Neural progenitor cell (in vitro differentiated cells): ENCODE results near the gene SDK1. TPM values are rescaled to one million over a fixed set of nuclear protein-coding genes. Genes with fewer than 3 reads are reported as not detected.
A peak's percentile ranks its signal among the peaks of the same experiment; 100 is the strongest.

ENCODE experiments used
- DNase-seq: peaks from one replicate; pipeline ENCODE4 v3.0.0-alpha.2; 2016; ENCODE audit warnings: low spot score
- H2AFZ ChIP-seq: fragments of 200-600 bp; sonication (generic); replicated peaks from 2 replicates; pipeline ENCODE4 v1.6.1; 2016; ENCODE audit warnings: antibody characterized with exemption
- H3F3A ChIP-seq: fragments of 200-600 bp; sonication (generic); 2 replicates; pipeline ENCODE4 v1.6.1; 2016; ENCODE audit warnings: antibody characterized with exemption, low read depth
- H3K27ac ChIP-seq: fragments of 200-600 bp; sonication (generic); 2 replicates; pipeline ENCODE4 v1.5.1; 2016; ENCODE audit warnings: mild to moderate bottlenecking
- H3K27me3 ChIP-seq: fragments of 200-600 bp; sonication (generic); 2 replicates; pipeline ENCODE4 v1.6.1; 2016; ENCODE audit warnings: mild to moderate bottlenecking, moderate library complexity
- H3K36me3 ChIP-seq: fragments of 200-600 bp; sonication (generic); 2 replicates; pipeline ENCODE4 v1.5.1; 2016
- H3K4me1 ChIP-seq: fragments of 200-600 bp; sonication (generic); 2 replicates; pipeline ENCODE4 v1.6.1; 2016; ENCODE audit warnings: mixed run types
- H3K4me2 ChIP-seq: fragments of 200-600 bp; sonication (generic); 2 replicates; pipeline ENCODE4 v1.6.1; 2016
- H3K4me3 ChIP-seq: fragments of 200-600 bp; sonication (generic); 2 replicates; pipeline ENCODE4 v1.5.1; 2016
- H3K79me2 ChIP-seq: fragments of 200-600 bp; sonication (generic); 2 replicates; pipeline ENCODE4 v1.6.1; 2016; ENCODE audit warnings: low read depth
- H3K9ac ChIP-seq: fragments of 200-600 bp; sonication (generic); 2 replicates; pipeline ENCODE4 v1.6.1; 2016
- H3K9me3 ChIP-seq: fragments of 200-600 bp; sonication (generic); 2 replicates; pipeline ENCODE4 v1.5.1; 2016; ENCODE audit warnings: low read depth
- H4K20me1 ChIP-seq: fragments of 200-600 bp; sonication (generic); 2 replicates; pipeline ENCODE4 v1.6.1; 2016; ENCODE audit warnings: low read depth
- H3K27ac Mint-ChIP-seq: 3 replicates; pipeline ENCODE4 v1.8.0; 2021; ENCODE audit warnings: mixed read lengths
- H3K27me3 Mint-ChIP-seq: 2 replicates; pipeline ENCODE4 v1.8.0; 2022; ENCODE audit warnings: low read depth, mild to moderate bottlenecking, inconsistent platforms, moderate library complexity, mixed read lengths; ENCODE audit not compliant: insufficient read depth
- H3K36me3 Mint-ChIP-seq: 3 replicates; pipeline ENCODE4 v1.8.0; 2021; ENCODE audit warnings: mixed read lengths
- H3K4me1 Mint-ChIP-seq: 3 replicates; pipeline ENCODE4 v1.8.0; 2021; ENCODE audit warnings: mixed read lengths
- H3K4me3 Mint-ChIP-seq: 3 replicates; pipeline ENCODE4 v1.8.0; 2021; ENCODE audit warnings: mild to moderate bottlenecking, moderate library complexity, mixed read lengths
- H3K9me3 Mint-ChIP-seq: 3 replicates; pipeline ENCODE4 v1.8.0; 2020; ENCODE audit warnings: mixed read lengths
- CTCF ChIP-seq: fragments of 200-600 bp; sonication (generic); IDR thresholded peaks from 2 replicates; pipeline ENCODE4 v1.5.1; 2017; ENCODE audit warnings: antibody characterized with exemption, mild to moderate bottlenecking
- EZH2 ChIP-seq: fragments of 200-600 bp; sonication (generic); IDR thresholded peaks from 2 replicates; pipeline ENCODE4 v1.6.1; 2017; ENCODE audit warnings: antibody characterized with exemption, mild to moderate bottlenecking, moderate library complexity
- EZH2phosphoT487 ChIP-seq: fragments of 200-600 bp; sonication (generic); IDR thresholded peaks from 2 replicates; pipeline ENCODE4 v1.6.1; 2017; ENCODE audit warnings: antibody characterized with exemption
- total RNA-seq: library from RNA; depleted of rRNA; stranded (reverse); fragments of >200 nt; gene quantifications from 2 replicates; pipeline ENCODE4 v1.2.3, GENCODE V29; 2015; ENCODE audit warnings: low replicate concordance

SDK1 gene
- total RNA-seq, 1 donor from 2014 or later = 4.9 TPM

GRCh38 chr7:3548815-3549214 is 247.8 kb downstream of the SDK1 start:
- H3K79me2 ChIP-seq = no peaks in the 10 kb centered on the region
- no peaks in the 10 kb centered on the region for H3F3A ChIP-seq
- no peaks in the 10 kb centered on the region for H3K9me3 Mint-ChIP-seq
- H4K20me1 ChIP-seq = no peaks in the 10 kb centered on the region
- no peaks in the 10 kb centered on the region for H3K27me3 Mint-ChIP-seq
- H3K27ac ChIP-seq = no peak overlapping the region
- DNase-seq = no peak
- TF ChIP-seq CTCF = no peak
- no peak for TF ChIP-seq EZH2phosphoT487
- no peak for TF ChIP-seq EZH2
- H3K27ac Mint-ChIP-seq = no peak overlapping the region
- no peak overlapping the region for H3K4me2 ChIP-seq
- H3K36me3 Mint-ChIP-seq = no peaks in the 10 kb centered on the region
- no peaks in the 10 kb centered on the region for H3K9me3 ChIP-seq
- H3K9ac ChIP-seq = no peak overlapping the region
- no peaks in the 10 kb centered on the region for H3K27me3 ChIP-seq
- peak overlapping the region; percentile 36 for H2AFZ ChIP-seq
- H3K4me3 ChIP-seq = no peak overlapping the region
- no peak overlapping the region for H3K4me3 Mint-ChIP-seq
- peaks cover 11% of the 10 kb centered on the region for H3K4me1 Mint-ChIP-seq
- H3K36me3 ChIP-seq = no peaks in the 10 kb centered on the region
- peaks cover 11% of the 10 kb centered on the region for H3K4me1 ChIP-seq

GRCh38 chr7:3549601-3550000 is 248.5 kb downstream of the SDK1 start:
- H3K4me1 ChIP-seq = peaks cover 11% of the 10 kb centered on the region
- H3K27ac ChIP-seq = no peak overlapping the region
- H3K36me3 Mint-ChIP-seq = no peaks in the 10 kb centered on the region
- no peaks in the 10 kb centered on the region for H3F3A ChIP-seq
- no peak overlapping the region for H3K27ac Mint-ChIP-seq
- H3K4me1 Mint-ChIP-seq = peaks cover 11% of the 10 kb centered on the region
- H4K20me1 ChIP-seq = no peaks in the 10 kb centered on the region
- no peak overlapping the region for H3K9ac ChIP-seq
- H3K36me3 ChIP-seq = no peaks in the 10 kb centered on the region
- H3K9me3 ChIP-seq = no peaks in the 10 kb centered on the region
- TF ChIP-seq EZH2phosphoT487 (no peak), CTCF (no peak), EZH2 (no peak)
- H3K27me3 ChIP-seq = no peaks in the 10 kb centered on the region
- H3K4me2 ChIP-seq = no peak overlapping the region
- no peaks in the 10 kb centered on the region for H3K27me3 Mint-ChIP-seq
- no peak overlapping the region for H3K4me3 ChIP-seq
- peaks cover 4% of the 10 kb centered on the region for H3K9me3 Mint-ChIP-seq
- H3K4me3 Mint-ChIP-seq = no peak overlapping the region
- H3K79me2 ChIP-seq = no peaks in the 10 kb centered on the region
- DNase-seq = no peak
- no peak overlapping the region for H2AFZ ChIP-seq

- peaks cover 18% of the 10 kb centered on the region for H3K9me3 Mint-ChIP-seq
- no peak overlapping the region for H3K27ac ChIP-seq
- H4K20me1 ChIP-seq = no peaks in the 10 kb centered on the region
- no peak overlapping the region for H3K4me2 ChIP-seq
- no peaks in the 10 kb centered on the region for H3K79me2 ChIP-seq
- DNase-seq = no peak
- no peak overlapping the region for H2AFZ ChIP-seq
- peaks cover 2% of the 10 kb centered on the region for H3K36me3 Mint-ChIP-seq
- H3K9me3 ChIP-seq = no peaks in the 10 kb centered on the region
- H3K9ac ChIP-seq = no peak overlapping the region
- no peaks in the 10 kb centered on the region for H3K27me3 ChIP-seq
- no peak overlapping the region for H3K4me3 ChIP-seq
- H3K27ac Mint-ChIP-seq = no peak overlapping the region
- H3K4me3 Mint-ChIP-seq = no peak overlapping the region
- TF ChIP-seq EZH2 (no peak), CTCF (no peak), EZH2phosphoT487 (no peak)
- no peaks in the 10 kb centered on the region for H3K36me3 ChIP-seq
- peaks cover 11% of the 10 kb centered on the region for H3K4me1 Mint-ChIP-seq
- no peaks in the 10 kb centered on the region for H3F3A ChIP-seq
- no peaks in the 10 kb centered on the region for H3K27me3 Mint-ChIP-seq
- H3K4me1 ChIP-seq = peaks cover 11% of the 10 kb centered on the region
Measured at GRCh38 chr7:3551536-3551935, 250.5 kb downstream of the SDK1 start.
